Neural crest cell (in vitro differentiated cells): ENCODE data around the gene KLHL30. TPM values are rescaled to one million over a fixed set of nuclear protein-coding genes. Genes with fewer than 3 reads are reported as not detected.

Experiments
- DNase-seq: peaks from one replicate; pipeline ENCODE4 v3.0.0; 2021; ENCODE audit warnings: low read depth, mixed read lengths, low spot score
- H3K27ac Mint-ChIP-seq: one replicate; pipeline ENCODE4 v1.8.0; 2021; ENCODE audit warnings: mild to moderate bottlenecking, mixed read lengths; ENCODE audit not compliant: unreplicated experiment
- H3K27me3 Mint-ChIP-seq: 2 replicates; pipeline ENCODE4 v1.8.0; 2021; ENCODE audit warnings: low read depth, mild to moderate bottlenecking, mixed read lengths
- H3K36me3 Mint-ChIP-seq: 2 replicates; pipeline ENCODE4 v1.8.0; 2021; ENCODE audit warnings: low read depth, mild to moderate bottlenecking, mixed read lengths
- H3K4me1 Mint-ChIP-seq: 2 replicates; pipeline ENCODE4 v1.8.0; 2021; ENCODE audit warnings: mixed read lengths
- H3K4me3 Mint-ChIP-seq: one replicate; pipeline ENCODE4 v1.8.0; 2021; ENCODE audit warnings: mild to moderate bottlenecking, mixed read lengths
- H3K9me3 Mint-ChIP-seq: 2 replicates; pipeline ENCODE4 v1.8.0; 2021; ENCODE audit warnings: mixed read lengths
- total RNA-seq: library from RNA; stranded (reverse); gene quantifications from 2 replicates; pipeline ENCODE4 v1.2.1, GENCODE V29; 2021
- TF ChIP-seq, protein P1 (sequence below): fragments of 200-600 bp; sonication (generic); conservative IDR thresholded peaks from 2 replicates; pipeline ENCODE4 v1.5.0; 2021; ENCODE audit warnings: antibody characterized with exemption, mild to moderate bottlenecking

Gene KLHL30
- total RNA-seq, 1 donor from 2014 or later: 0.23 TPM

DNA sequence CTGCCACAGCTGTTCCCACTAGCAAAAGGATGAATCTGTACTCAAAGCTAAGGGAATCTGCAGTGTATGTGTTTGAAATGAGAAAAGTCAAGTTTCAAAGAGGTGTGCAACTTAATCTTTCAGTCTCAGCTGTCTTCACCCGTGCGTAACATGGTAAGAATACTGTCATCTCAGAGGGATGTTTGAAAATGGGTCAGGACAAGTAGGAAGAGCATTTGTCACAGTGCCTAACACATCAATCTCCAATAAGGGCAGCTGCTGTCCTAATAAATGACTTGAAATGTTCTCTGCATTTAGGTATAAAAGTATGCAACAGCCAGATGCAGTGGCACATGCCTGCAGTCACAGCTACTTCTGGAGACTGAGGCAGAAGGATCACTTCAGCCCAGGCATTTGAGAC is 52.0 kb downstream of the KLHL30 start:
- no peak overlapping the region for H3K27ac Mint-ChIP-seq
- H3K4me3 Mint-ChIP-seq: no peak overlapping the region
- H3K9me3 Mint-ChIP-seq: no peaks in the 10 kb centered on the region
- no peaks in the 10 kb centered on the region for H3K27me3 Mint-ChIP-seq
- H3K36me3 Mint-ChIP-seq: peaks cover 16% of the 10 kb centered on the region
- TF ChIP-seq, protein P1, sequence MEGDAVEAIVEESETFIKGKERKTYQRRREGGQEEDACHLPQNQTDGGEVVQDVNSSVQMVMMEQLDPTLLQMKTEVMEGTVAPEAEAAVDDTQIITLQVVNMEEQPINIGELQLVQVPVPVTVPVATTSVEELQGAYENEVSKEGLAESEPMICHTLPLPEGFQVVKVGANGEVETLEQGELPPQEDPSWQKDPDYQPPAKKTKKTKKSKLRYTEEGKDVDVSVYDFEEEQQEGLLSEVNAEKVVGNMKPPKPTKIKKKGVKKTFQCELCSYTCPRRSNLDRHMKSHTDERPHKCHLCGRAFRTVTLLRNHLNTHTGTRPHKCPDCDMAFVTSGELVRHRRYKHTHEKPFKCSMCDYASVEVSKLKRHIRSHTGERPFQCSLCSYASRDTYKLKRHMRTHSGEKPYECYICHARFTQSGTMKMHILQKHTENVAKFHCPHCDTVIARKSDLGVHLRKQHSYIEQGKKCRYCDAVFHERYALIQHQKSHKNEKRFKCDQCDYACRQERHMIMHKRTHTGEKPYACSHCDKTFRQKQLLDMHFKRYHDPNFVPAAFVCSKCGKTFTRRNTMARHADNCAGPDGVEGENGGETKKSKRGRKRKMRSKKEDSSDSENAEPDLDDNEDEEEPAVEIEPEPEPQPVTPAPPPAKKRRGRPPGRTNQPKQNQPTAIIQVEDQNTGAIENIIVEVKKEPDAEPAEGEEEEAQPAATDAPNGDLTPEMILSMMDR: no peak
- H3K4me1 Mint-ChIP-seq: peaks cover 19% of the 10 kb centered on the region
- no peak for DNase-seq

Other genes starting within 250 kb of the KLHL30 start
- gene UBE2F, start 171.7 kb upstream of the KLHL30 start, total RNA-seq: 56.8 and 62.3 TPM in 2 replicates
- gene SCLY, start 77.7 kb upstream of the KLHL30 start, total RNA-seq: 46.1 and 49.8 TPM in 2 replicates
- gene ESPNL, start 38.3 kb upstream of the KLHL30 start, total RNA-seq: 0.16 and 0.40 TPM in 2 replicates
- gene ERFE, start 20.3 kb downstream of the KLHL30 start, total RNA-seq: 2.6 and 2.8 TPM in 2 replicates
- 63.2 and 65.8 TPM in 2 replicates for gene ILKAP, start 65.0 kb downstream of the KLHL30 start, total RNA-seq
- 143 and 152 TPM in 2 replicates for gene HES6, start 101.4 kb downstream of the KLHL30 start, total RNA-seq
- 8.6 TPM in 2 replicates for gene PER2, start 149.9 kb downstream of the KLHL30 start, total RNA-seq
- 19.3 and 20.7 TPM in 2 replicates for gene TRAF3IP1, start 181.8 kb downstream of the KLHL30 start, total RNA-seq